ENCODE data around the gene ICA1L. TPM values are rescaled to one million over a fixed set of nuclear protein-coding genes. Genes with fewer than 3 reads are reported as not detected.
A peak's percentile ranks its signal among the peaks of the same experiment; 100 is the strongest.
"Not testable (repeated sequence)": the region's sequence is repeated elsewhere in the genome, so short reads cannot be mapped to it uniquely, and the experiment has no call there.

ICA1L gene
- total RNA-seq, 1 experiment from 2014 or later, result 3.2 TPM

GRCh38 chr2:202814226-202814625 lies 57.3 kb downstream of the ICA1L start:
- Histone ChIP-seq H3K36me3 (ENCODE audit: insufficient read depth, low read length, poor library complexity, severe bottlenecking) (no peaks in the 10 kb centered on the region), H3K27me3 (replicated peaks; ENCODE audit: insufficient read depth, low read depth, low read length, poor library complexity) (no peaks in the 10 kb centered on the region), H3K9me3 (ENCODE audit: low read depth, low read length, poor library complexity, severe bottlenecking) (no peaks in the 10 kb centered on the region), H3K4me3 (ENCODE audit: low read depth, low read length, poor library complexity, severe bottlenecking) (no peak overlapping the region), H3K27ac (ENCODE audit: low read depth, low read length, poor library complexity, severe bottlenecking) (no peak overlapping the region), H3K4me1 (ENCODE audit: insufficient read depth, low read length, poor library complexity, severe bottlenecking) (no peaks in the 10 kb centered on the region)
- BruUV-seq (replicated peaks), result no TSS peak
- POLR2A ChIA-PET (ENCODE audit: low non-redundant PET), result no interaction called here
- CTCF ChIA-PET, result no interaction called here
- DNase-seq (ENCODE audit: low spot score), result no peak
- TF ChIP-seq CTCF (conservative IDR thresholded peaks at IDR 0.05; ENCODE audit: low read depth, low read length) (no peak), EZH2 (IDR thresholded peaks at IDR 0.05; ENCODE audit: borderline replicate concordance, low read depth, low read length, poor library complexity, severe bottlenecking) (no peak)
- intact Hi-C loops (cut with micrococcal nuclease; ENCODE audit: unreplicated experiment), result loop anchor here (10.0 kb wide), 1 partner anchor 229 kb away; no protein-coding TSS in a partner anchor

GRCh38 chr2:202813387-202813786 lies 58.2 kb downstream of the ICA1L start:
- H3K36me3 ChIP-seq (ENCODE audit: insufficient read depth, low read length, poor library complexity, severe bottlenecking), result no peaks in the 10 kb centered on the region
- H3K4me3 ChIP-seq (ENCODE audit: low read depth, low read length, poor library complexity, severe bottlenecking), result no peak overlapping the region
- no peak for DNase-seq (ENCODE audit: low spot score)
- H3K27ac ChIP-seq (ENCODE audit: low read depth, low read length, poor library complexity, severe bottlenecking), result no peak overlapping the region
- CTCF ChIA-PET, result no interaction called here
- POLR2A ChIA-PET (ENCODE audit: low non-redundant PET), result no interaction called here
- intact Hi-C loops (cut with micrococcal nuclease; ENCODE audit: unreplicated experiment), result loop anchor here (10.0 kb wide), 1 partner anchor 229 kb away; no protein-coding TSS in a partner anchor
- no peak for TF ChIP-seq EZH2 (IDR thresholded peaks at IDR 0.05; ENCODE audit: borderline replicate concordance, low read depth, low read length, poor library complexity, severe bottlenecking)
- no peak for TF ChIP-seq CTCF (conservative IDR thresholded peaks at IDR 0.05; ENCODE audit: low read depth, low read length)
- no peaks in the 10 kb centered on the region for H3K4me1 ChIP-seq (ENCODE audit: insufficient read depth, low read length, poor library complexity, severe bottlenecking)
- no peaks in the 10 kb centered on the region for H3K9me3 ChIP-seq (ENCODE audit: low read depth, low read length, poor library complexity, severe bottlenecking)
- H3K27me3 ChIP-seq (replicated peaks; ENCODE audit: insufficient read depth, low read depth, low read length, poor library complexity), result no peaks in the 10 kb centered on the region
- BruUV-seq (replicated peaks), result no TSS peak

- no peaks in the 10 kb centered on the region for H3K27me3 ChIP-seq (replicated peaks; ENCODE audit: insufficient read depth, low read depth, low read length, poor library complexity)
- no peak overlapping the region for H3K27ac ChIP-seq (ENCODE audit: low read depth, low read length, poor library complexity, severe bottlenecking)
- no peaks in the 10 kb centered on the region for H3K4me1 ChIP-seq (ENCODE audit: insufficient read depth, low read length, poor library complexity, severe bottlenecking)
- ChIA-PET POLR2A (ENCODE audit: low non-redundant PET) (no interaction called here), CTCF (no interaction called here)
- no peak overlapping the region for H3K4me3 ChIP-seq (ENCODE audit: low read depth, low read length, poor library complexity, severe bottlenecking)
- no peaks in the 10 kb centered on the region for H3K9me3 ChIP-seq (ENCODE audit: low read depth, low read length, poor library complexity, severe bottlenecking)
- no peak for TF ChIP-seq EZH2 (IDR thresholded peaks at IDR 0.05; ENCODE audit: borderline replicate concordance, low read depth, low read length, poor library complexity, severe bottlenecking)
- BruUV-seq (replicated peaks), result no TSS peak
- intact Hi-C loops (cut with micrococcal nuclease; ENCODE audit: unreplicated experiment), result no loop called here
- H3K36me3 ChIP-seq (ENCODE audit: insufficient read depth, low read length, poor library complexity, severe bottlenecking), result no peaks in the 10 kb centered on the region
- DNase-seq (ENCODE audit: low spot score), result no peak
These were observed 62.8 kb downstream of the ICA1L start for GRCh38 chr2:202808754-202809153.

- H3K4me3 ChIP-seq (ENCODE audit: low read depth, low read length, poor library complexity, severe bottlenecking); BruUV-seq (replicated peaks); H3K27ac ChIP-seq (ENCODE audit: low read depth, low read length, poor library complexity, severe bottlenecking); POLR2A ChIA-PET (ENCODE audit: low non-redundant PET); H3K4me1 ChIP-seq (ENCODE audit: insufficient read depth, low read length, poor library complexity, severe bottlenecking); H3K9me3 ChIP-seq (ENCODE audit: low read depth, low read length, poor library complexity, severe bottlenecking); intact Hi-C loops (cut with micrococcal nuclease; ENCODE audit: unreplicated experiment); H3K36me3 ChIP-seq (ENCODE audit: insufficient read depth, low read length, poor library complexity, severe bottlenecking); H3K27me3 ChIP-seq (replicated peaks; ENCODE audit: insufficient read depth, low read depth, low read length, poor library complexity): not testable (repeated sequence)
- CTCF ChIA-PET, result interaction anchor here (0.6 kb wide), 1 partner anchor 56 kb away, joined by 10 read pairs; no protein-coding TSS in a partner anchor
- DNase-seq (ENCODE audit: low spot score), result peak; percentile 18
These were observed 64.0 kb downstream of the ICA1L start for GRCh38 chr2:202807431-202808138.

GRCh38 chr2:202805911-202806310 lies 65.7 kb downstream of the ICA1L start:
- CTCF ChIA-PET, result not testable (repeated sequence)

More at GRCh38 chr2:202805911-202806310, 65.7 kb downstream of the ICA1L start:
- H3K4me1 ChIP-seq (ENCODE audit: insufficient read depth, low read length, poor library complexity, severe bottlenecking); H3K27me3 ChIP-seq (replicated peaks; ENCODE audit: insufficient read depth, low read depth, low read length, poor library complexity); H3K4me3 ChIP-seq (ENCODE audit: low read depth, low read length, poor library complexity, severe bottlenecking); POLR2A ChIA-PET (ENCODE audit: low non-redundant PET); DNase-seq (ENCODE audit: low spot score); intact Hi-C loops (cut with micrococcal nuclease; ENCODE audit: unreplicated experiment); H3K36me3 ChIP-seq (ENCODE audit: insufficient read depth, low read length, poor library complexity, severe bottlenecking); BruUV-seq (replicated peaks); H3K27ac ChIP-seq (ENCODE audit: low read depth, low read length, poor library complexity, severe bottlenecking); H3K9me3 ChIP-seq (ENCODE audit: low read depth, low read length, poor library complexity, severe bottlenecking): not testable (repeated sequence)

All from A673 (cell line).